CD1c-positive myeloid dendritic cell (primary cell): Measurements from ENCODE around the gene C12orf43.
A peak's percentile ranks its signal among the peaks of the same experiment; 100 is the strongest.

Experiments used
- DNase-seq: peaks from one replicate; pipeline ENCODE4 v3.0.0-alpha.2; 2016; ENCODE audit errors: extremely low spot score

The C12orf43 gene

GRCh38 chr12:120978296-120979219 is 37.7 kb downstream of the C12orf43 start, which contains the start of gene HNF1A:
Gene HNF1A, plus strand, starts transcription at chr12:120978543. Its CDS starts 226 bp downstream, at chr12:120978769.
- DNase-seq: no peak

GRCh38 chr12:120977531-120978295 is 38.6 kb downstream of the C12orf43 start:
- no peak for DNase-seq

GRCh38 chr12:120972870-120973543 is 43.3 kb downstream of the C12orf43 start:
- DNase-seq: no peak

GRCh38 chr12:120971299-120972180 is 44.7 kb downstream of the C12orf43 start:
- peak; percentile 78 for DNase-seq

GRCh38 chr12:120970310-120970709 is 46.0 kb downstream of the C12orf43 start:
- no peak for DNase-seq

- no peak for DNase-seq
Observed at GRCh38 chr12:120965534-120966091, 50.7 kb downstream of the C12orf43 start.

- DNase-seq: no peak
Observed at GRCh38 chr12:120964298-120964697, 52.0 kb downstream of the C12orf43 start.

GRCh38 chr12:120962532-120963020 is 53.7 kb downstream of the C12orf43 start:
- no peak for DNase-seq

- DNase-seq: no peak
Observed at GRCh38 chr12:120961604-120962531, 54.4 kb downstream of the C12orf43 start.

- DNase-seq: no peak
Observed at GRCh38 chr12:120960657-120961056, 55.6 kb downstream of the C12orf43 start.

- no peak for DNase-seq
Observed at GRCh38 chr12:120959111-120959878, 57.0 kb downstream of the C12orf43 start.

GRCh38 chr12:120956579-120957300 is 59.5 kb downstream of the C12orf43 start:
- no peak for DNase-seq

GRCh38 chr12:120955232-120955631 is 61.1 kb downstream of the C12orf43 start:
- DNase-seq: no peak

- no peak for DNase-seq
Observed at GRCh38 chr12:120950807-120951206, 65.5 kb downstream of the C12orf43 start.
